ENCODE measurements around the gene CERCAM.

Gene CERCAM

DNA sequence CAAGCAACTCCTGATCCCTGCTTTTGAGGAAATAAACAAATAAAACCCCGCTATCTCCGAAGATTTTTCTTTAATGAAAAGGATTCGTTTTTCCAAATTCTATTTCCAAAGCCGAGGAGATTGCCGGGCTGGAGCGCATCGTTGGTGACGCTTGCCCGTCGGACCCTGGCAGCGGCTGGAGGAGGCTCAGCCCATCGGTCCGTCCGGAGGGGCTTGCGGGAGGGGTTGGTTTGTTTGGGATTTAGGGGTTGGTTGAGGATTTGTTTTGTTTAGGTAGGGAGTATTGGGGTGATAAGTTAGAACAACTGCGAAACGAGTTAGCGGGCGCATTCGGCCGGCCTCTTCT, 28.7 kb upstream of the CERCAM start:
- no peak for TF ChIP-seq EZH2phosphoT487 (conservative IDR thresholded peaks at IDR 0.05; ENCODE audit: low read length)
- TF ChIP-seq, protein P1, sequence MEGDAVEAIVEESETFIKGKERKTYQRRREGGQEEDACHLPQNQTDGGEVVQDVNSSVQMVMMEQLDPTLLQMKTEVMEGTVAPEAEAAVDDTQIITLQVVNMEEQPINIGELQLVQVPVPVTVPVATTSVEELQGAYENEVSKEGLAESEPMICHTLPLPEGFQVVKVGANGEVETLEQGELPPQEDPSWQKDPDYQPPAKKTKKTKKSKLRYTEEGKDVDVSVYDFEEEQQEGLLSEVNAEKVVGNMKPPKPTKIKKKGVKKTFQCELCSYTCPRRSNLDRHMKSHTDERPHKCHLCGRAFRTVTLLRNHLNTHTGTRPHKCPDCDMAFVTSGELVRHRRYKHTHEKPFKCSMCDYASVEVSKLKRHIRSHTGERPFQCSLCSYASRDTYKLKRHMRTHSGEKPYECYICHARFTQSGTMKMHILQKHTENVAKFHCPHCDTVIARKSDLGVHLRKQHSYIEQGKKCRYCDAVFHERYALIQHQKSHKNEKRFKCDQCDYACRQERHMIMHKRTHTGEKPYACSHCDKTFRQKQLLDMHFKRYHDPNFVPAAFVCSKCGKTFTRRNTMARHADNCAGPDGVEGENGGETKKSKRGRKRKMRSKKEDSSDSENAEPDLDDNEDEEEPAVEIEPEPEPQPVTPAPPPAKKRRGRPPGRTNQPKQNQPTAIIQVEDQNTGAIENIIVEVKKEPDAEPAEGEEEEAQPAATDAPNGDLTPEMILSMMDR (IDR thresholded peaks at IDR 0.05; ENCODE audit: insufficient read depth, low read length, poor library complexity, severe bottlenecking) = no peak
- no peaks in the 10 kb centered on the region for H3K36me3 ChIP-seq (ENCODE audit: low read length)
- H3K79me2 ChIP-seq (ENCODE audit: insufficient read depth, low read length) = no peaks in the 10 kb centered on the region
- no peak overlapping the region for H3K4me3 ChIP-seq (ENCODE audit: insufficient read depth, low read length, poor library complexity, severe bottlenecking)
- H3K4me2 ChIP-seq (ENCODE audit: low read depth, low read length, poor library complexity, severe bottlenecking) = no peak overlapping the region
- H3K9me2 ChIP-seq (replicated peaks; ENCODE audit: insufficient read depth, low read length) = no peaks in the 10 kb centered on the region
- no peaks in the 10 kb centered on the region for H4K20me1 ChIP-seq (ENCODE audit: low read depth, low read length)
- no peaks in the 10 kb centered on the region for H3K27me3 ChIP-seq (ENCODE audit: low read length)
- H3K9me3 ChIP-seq (ENCODE audit: insufficient read depth, low read length) = no peaks in the 10 kb centered on the region
- no peak overlapping the region for H3K27ac ChIP-seq (ENCODE audit: low read depth, low read length)
- H3F3A ChIP-seq (ENCODE audit: insufficient read depth) = no peaks in the 10 kb centered on the region
- no peak overlapping the region for H2AFZ ChIP-seq (ENCODE audit: low read depth, low read length, severe bottlenecking)
- H3K9ac ChIP-seq (ENCODE audit: low read length) = no peak overlapping the region

DNA sequence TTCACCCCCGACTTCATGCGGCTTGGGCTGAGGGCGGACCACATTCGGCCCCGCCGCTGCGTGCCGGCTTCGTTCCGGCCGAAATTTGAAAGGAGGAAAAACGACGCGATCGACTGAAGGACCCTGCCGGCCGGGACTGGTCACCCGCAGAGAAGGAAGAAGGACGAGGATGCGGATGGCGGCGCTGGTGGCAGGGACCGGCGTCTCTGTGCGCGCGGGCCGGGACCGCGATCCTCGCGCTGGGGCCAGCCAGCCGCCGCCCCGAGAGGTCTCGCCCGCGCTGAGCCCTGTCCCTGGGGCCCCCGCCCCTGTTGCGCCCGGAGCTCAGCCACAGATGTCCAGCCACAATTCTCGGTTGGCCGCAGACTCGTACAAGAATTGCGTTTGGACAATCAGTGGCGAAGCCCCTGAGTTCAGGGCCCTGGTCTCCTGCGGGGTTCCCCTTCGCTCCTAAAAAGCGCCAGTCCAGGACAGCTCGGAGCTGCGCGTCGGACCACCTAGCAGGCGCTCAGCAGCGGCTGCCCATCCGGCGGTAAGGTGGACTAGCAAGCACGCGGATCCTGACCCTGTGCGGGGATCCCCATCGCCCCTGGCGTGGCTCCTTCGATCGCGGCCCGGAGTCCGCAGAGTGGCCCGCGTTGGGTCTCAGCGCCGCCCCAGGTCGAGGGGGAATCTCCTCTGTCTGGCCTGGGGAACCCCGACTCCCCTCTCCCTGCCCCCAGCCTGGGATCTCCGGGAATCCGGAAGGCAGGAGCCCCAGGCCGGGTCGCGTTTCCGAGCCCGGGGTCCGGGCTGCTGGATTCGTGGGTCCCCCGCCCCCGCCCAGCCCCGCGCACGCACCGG, 28.1 kb upstream of the CERCAM start:
- Histone ChIP-seq H3K9ac (ENCODE audit: low read length) (no peak overlapping the region), H3K4me3 (ENCODE audit: insufficient read depth, low read length, poor library complexity, severe bottlenecking) (no peak overlapping the region), H3K79me2 (ENCODE audit: insufficient read depth, low read length) (no peaks in the 10 kb centered on the region), H3F3A (ENCODE audit: insufficient read depth) (no peaks in the 10 kb centered on the region), H3K27me3 (ENCODE audit: low read length) (no peaks in the 10 kb centered on the region), H3K9me3 (ENCODE audit: insufficient read depth, low read length) (no peaks in the 10 kb centered on the region), H3K4me2 (ENCODE audit: low read depth, low read length, poor library complexity, severe bottlenecking) (no peak overlapping the region), H3K27ac (ENCODE audit: low read depth, low read length) (no peak overlapping the region), H4K20me1 (ENCODE audit: low read depth, low read length) (no peaks in the 10 kb centered on the region), H3K36me3 (ENCODE audit: low read length) (no peaks in the 10 kb centered on the region), H2AFZ (ENCODE audit: low read depth, low read length, severe bottlenecking) (no peak overlapping the region), H3K9me2 (replicated peaks; ENCODE audit: insufficient read depth, low read length) (no peaks in the 10 kb centered on the region)
- no peak for TF ChIP-seq EZH2phosphoT487 (conservative IDR thresholded peaks at IDR 0.05; ENCODE audit: low read length)

DNA sequence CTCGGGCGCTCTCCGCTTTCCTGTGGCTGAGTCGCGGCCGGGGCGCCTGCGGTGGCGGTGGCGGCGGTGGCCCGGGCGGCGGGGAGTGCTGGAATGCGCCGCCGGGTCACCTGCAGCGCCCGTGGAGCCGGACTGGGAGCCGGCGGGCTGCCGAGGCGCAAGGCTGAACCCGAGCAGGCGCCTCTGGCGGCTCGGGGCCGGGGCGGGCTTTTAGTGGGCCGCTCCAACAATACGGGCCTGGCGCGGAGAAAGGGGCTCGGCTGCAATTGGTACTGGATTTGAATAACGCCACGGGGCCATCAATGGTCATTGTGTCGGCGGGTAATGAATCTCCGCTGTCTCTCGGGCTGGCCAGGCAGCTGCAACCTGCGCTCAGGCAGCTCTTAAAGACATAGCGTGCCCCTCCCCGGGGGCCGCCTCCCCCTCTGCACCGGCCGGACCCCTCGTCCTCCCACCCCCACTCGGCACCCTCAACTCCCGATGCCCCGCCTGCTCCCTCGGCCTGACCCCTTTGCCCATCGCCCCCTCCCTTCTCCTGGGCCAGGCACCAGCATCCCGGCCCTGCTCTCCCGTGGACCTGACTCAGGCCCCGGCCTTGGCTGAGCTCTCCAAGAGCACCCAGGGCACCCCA, 27.4 kb upstream of the CERCAM start:
- H3K4me3 ChIP-seq (ENCODE audit: insufficient read depth, low read length, poor library complexity, severe bottlenecking) = no peak overlapping the region
- TF ChIP-seq, protein P1 (IDR thresholded peaks at IDR 0.05; ENCODE audit: insufficient read depth, low read length, poor library complexity, severe bottlenecking) = no peak
- TF ChIP-seq EZH2phosphoT487 (conservative IDR thresholded peaks at IDR 0.05; ENCODE audit: low read length) = no peak
- no peak overlapping the region for H3K27ac ChIP-seq (ENCODE audit: low read depth, low read length)
- no peaks in the 10 kb centered on the region for H3K9me2 ChIP-seq (replicated peaks; ENCODE audit: insufficient read depth, low read length)
- H3K79me2 ChIP-seq (ENCODE audit: insufficient read depth, low read length) = no peaks in the 10 kb centered on the region
- no peaks in the 10 kb centered on the region for H3F3A ChIP-seq (ENCODE audit: insufficient read depth)
- H2AFZ ChIP-seq (ENCODE audit: low read depth, low read length, severe bottlenecking) = no peak overlapping the region
- H3K9me3 ChIP-seq (ENCODE audit: insufficient read depth, low read length) = no peaks in the 10 kb centered on the region
- no peaks in the 10 kb centered on the region for H3K36me3 ChIP-seq (ENCODE audit: low read length)
- no peaks in the 10 kb centered on the region for H4K20me1 ChIP-seq (ENCODE audit: low read depth, low read length)
- H3K4me2 ChIP-seq (ENCODE audit: low read depth, low read length, poor library complexity, severe bottlenecking) = no peak overlapping the region
- H3K9ac ChIP-seq (ENCODE audit: low read length) = no peak overlapping the region
- no peaks in the 10 kb centered on the region for H3K27me3 ChIP-seq (ENCODE audit: low read length)

DNA sequence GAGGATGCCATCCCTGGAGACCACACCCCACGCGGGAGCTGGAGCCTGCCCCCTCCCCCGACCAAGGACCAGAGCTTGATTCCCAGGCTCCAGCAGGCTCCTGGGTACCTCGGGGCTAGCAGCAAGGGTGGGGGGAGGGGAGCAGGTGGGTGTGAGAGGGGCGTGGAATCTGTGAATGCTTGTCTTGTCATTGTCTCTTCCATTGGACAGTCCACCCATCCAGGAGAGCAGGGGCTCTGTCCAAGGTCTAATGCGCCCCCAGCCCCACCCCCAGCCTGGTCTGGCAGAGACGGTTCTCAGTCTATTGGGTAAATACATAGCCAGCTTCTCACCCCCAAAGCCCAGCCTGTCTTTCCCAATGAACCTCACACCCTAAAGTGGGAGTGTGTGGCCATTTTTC, 26.7 kb upstream of the CERCAM start:
- H3K4me2 ChIP-seq (ENCODE audit: low read depth, low read length, poor library complexity, severe bottlenecking) = no peak overlapping the region
- no peaks in the 10 kb centered on the region for H3K79me2 ChIP-seq (ENCODE audit: insufficient read depth, low read length)
- H3F3A ChIP-seq (ENCODE audit: insufficient read depth) = no peaks in the 10 kb centered on the region
- no peak overlapping the region for H2AFZ ChIP-seq (ENCODE audit: low read depth, low read length, severe bottlenecking)
- H3K9me3 ChIP-seq (ENCODE audit: insufficient read depth, low read length) = no peaks in the 10 kb centered on the region
- H4K20me1 ChIP-seq (ENCODE audit: low read depth, low read length) = no peaks in the 10 kb centered on the region
- no peaks in the 10 kb centered on the region for H3K27me3 ChIP-seq (ENCODE audit: low read length)
- H3K9me2 ChIP-seq (replicated peaks; ENCODE audit: insufficient read depth, low read length) = no peaks in the 10 kb centered on the region
- TF ChIP-seq, protein P1 (IDR thresholded peaks at IDR 0.05; ENCODE audit: insufficient read depth, low read length, poor library complexity, severe bottlenecking) = no peak
- TF ChIP-seq EZH2phosphoT487 (conservative IDR thresholded peaks at IDR 0.05; ENCODE audit: low read length) = no peak
- H3K36me3 ChIP-seq (ENCODE audit: low read length) = no peaks in the 10 kb centered on the region
- H3K4me3 ChIP-seq (ENCODE audit: insufficient read depth, low read length, poor library complexity, severe bottlenecking) = no peak overlapping the region
- H3K9ac ChIP-seq (ENCODE audit: low read length) = no peak overlapping the region
- no peak overlapping the region for H3K27ac ChIP-seq (ENCODE audit: low read depth, low read length)
